Skeletal muscle tissue (tissue), 4 donors: ENCODE measurements around the gene NINJ2. TPM values are rescaled to one million over a fixed set of nuclear protein-coding genes. Genes with fewer than 3 reads are reported as not detected.

Experiments
- H3K27ac ChIP-seq: one replicate; pipeline ENCODE4 v1.7.0; 2013; ENCODE audit warnings: mild to moderate bottlenecking, low read depth, low read length, inconsistent platforms
- H3K27me3 ChIP-seq, 3 donors: one replicate each; pipeline ENCODE4 v1.7.0; 2013; ENCODE audit warnings: low read length in 3 of 3; ENCODE audit not compliant: control insufficient read depth in 3 of 3, insufficient read depth in 3 of 3
- H3K36me3 ChIP-seq, 3 donors: one replicate each; pipeline ENCODE4 v1.7.0; 2013; ENCODE audit warnings: low read length in 3 of 3; ENCODE audit not compliant: control insufficient read depth in 3 of 3, insufficient read depth in 3 of 3
- H3K4me1 ChIP-seq, 3 donors: one replicate each; pipeline ENCODE4 v1.7.0; 2013; ENCODE audit warnings: low read length in 3 of 3, mild to moderate bottlenecking in 3 of 3; ENCODE audit not compliant: control insufficient read depth in 3 of 3, insufficient read depth in 3 of 3
- H3K4me3 ChIP-seq, 3 donors: one replicate each; pipeline ENCODE4 v1.7.0; 2013; ENCODE audit warnings: low read length in 3 of 3
- H3K9ac ChIP-seq, 3 donors: one replicate each; pipeline ENCODE4 v1.7.0; 2013; ENCODE audit warnings: low read length in 3 of 3, mild to moderate bottlenecking in 3 of 3, moderate library complexity in 2 of 3, low read depth in 1 of 3
- H3K9me3 ChIP-seq, 3 donors: one replicate each; pipeline ENCODE4 v1.7.0; 2013; ENCODE audit warnings: low read length in 3 of 3; ENCODE audit not compliant: control insufficient read depth in 3 of 3
- total RNA-seq: library from RNA; depleted of rRNA; stranded (reverse); fragments of >200 nt; gene quantifications from one replicate; pipeline ENCODE4 v1.2.3, GENCODE V29; 2014
- donor health status: Osteomylitis.

Gene NINJ2
- total RNA-seq, 1 donor from 2014 or later, result 2.6 TPM

GRCh38 chr12:530821-531220, 132.4 kb downstream of the NINJ2 start:
- Histone ChIP-seq H3K27ac (peak overlapping the region; percentile 51), H3K4me1 (peaks cover 0 to 16% (median 10%) of the 10 kb centered on the region in 3 donors), H3K36me3 (peaks cover 0 to 2% (median 0%) of the 10 kb centered on the region in 3 donors), H3K4me3 (no peak overlapping the region), H3K9me3 (peaks cover 0 to 3% (median 2%) of the 10 kb centered on the region in 3 donors), H3K27me3 (peaks cover 0 to 2% (median 0%) of the 10 kb centered on the region in 3 donors), H3K9ac (no peak overlapping the region)

GRCh38 chr12:530308-530707, 132.9 kb downstream of the NINJ2 start:
- Histone ChIP-seq H3K4me1 (peaks cover 0 to 18% (median 10%) of the 10 kb centered on the region in 3 donors), H3K27ac (peak overlapping the region; percentile 51), H3K27me3 (peaks cover 0 to 2% (median 0%) of the 10 kb centered on the region in 3 donors), H3K4me3 (no peak overlapping the region), H3K9me3 (peaks cover 0 to 3% (median 2%) of the 10 kb centered on the region in 3 donors), H3K9ac (peak overlapping the region in 1 of 3 donors; percentile 25), H3K36me3 (peaks cover 0 to 2% (median 0%) of the 10 kb centered on the region in 3 donors)

- peaks cover 0 to 2% (median 0%) of the 10 kb centered on the region in 3 donors for H3K36me3 ChIP-seq
- no peaks in the 10 kb centered on the region for H3K27me3 ChIP-seq
- no peak overlapping the region for H3K27ac ChIP-seq
- H3K4me1 ChIP-seq, result peaks cover 0 to 18% (median 10%) of the 10 kb centered on the region in 3 donors
- no peak overlapping the region for H3K9ac ChIP-seq
- no peak overlapping the region for H3K4me3 ChIP-seq
- peaks cover 0 to 3% (median 2%) of the 10 kb centered on the region in 3 donors for H3K9me3 ChIP-seq
Observed at GRCh38 chr12:527729-528128, 135.5 kb downstream of the NINJ2 start.

- Histone ChIP-seq H3K9me3 (peaks cover 0 to 2% (median under 1%) of the 10 kb centered on the region in 3 donors), H3K27ac (no peak overlapping the region), H3K36me3 (peaks cover 0 to 2% (median 0%) of the 10 kb centered on the region in 3 donors), H3K27me3 (no peaks in the 10 kb centered on the region), H3K4me1 (peaks cover 0 to 20% (median 10%) of the 10 kb centered on the region in 3 donors), H3K4me3 (no peak overlapping the region), H3K9ac (no peak overlapping the region)
Observed at GRCh38 chr12:527241-527640, 136.0 kb downstream of the NINJ2 start.

GRCh38 chr12:526089-526488, 137.2 kb downstream of the NINJ2 start:
- Histone ChIP-seq H3K27me3 (no peaks in the 10 kb centered on the region), H3K9ac (no peak overlapping the region), H3K4me3 (no peak overlapping the region), H3K4me1 (peaks cover 0 to 19% (median 9%) of the 10 kb centered on the region in 3 donors), H3K9me3 (no peaks in the 10 kb centered on the region), H3K36me3 (peaks cover 0 to 2% (median 0%) of the 10 kb centered on the region in 3 donors), H3K27ac (no peak overlapping the region)

GRCh38 chr12:524167-524951, 138.9 kb downstream of the NINJ2 start:
- peaks cover 0 to 8% (median 0%) of the 10 kb centered on the region in 3 donors for H3K27me3 ChIP-seq
- H3K4me3 ChIP-seq, result no peak overlapping the region
- H3K36me3 ChIP-seq, result peaks cover 0 to 2% (median 0%) of the 10 kb centered on the region in 3 donors
- no peak overlapping the region for H3K27ac ChIP-seq
- H3K4me1 ChIP-seq, result peaks cover 0 to 11% (median 0%) of the 10 kb centered on the region in 3 donors
- no peaks in the 10 kb centered on the region for H3K9me3 ChIP-seq
- no peak overlapping the region for H3K9ac ChIP-seq

- Histone ChIP-seq H3K4me3 (no peak overlapping the region), H3K27me3 (peaks cover 0 to 13% (median 0%) of the 10 kb centered on the region in 3 donors), H3K9me3 (no peaks in the 10 kb centered on the region), H3K27ac (no peak overlapping the region), H3K36me3 (peaks cover 0 to 2% (median 0%) of the 10 kb centered on the region in 3 donors), H3K4me1 (peaks cover 0 to 11% (median 0%) of the 10 kb centered on the region in 3 donors), H3K9ac (no peak overlapping the region)
Observed at GRCh38 chr12:522692-523378, 140.4 kb downstream of the NINJ2 start.

GRCh38 chr12:520119-520518, 143.1 kb downstream of the NINJ2 start:
- H3K36me3 ChIP-seq, result no peaks in the 10 kb centered on the region
- no peaks in the 10 kb centered on the region for H3K9me3 ChIP-seq
- H3K27me3 ChIP-seq, result peaks cover 0 to 18% (median 0%) of the 10 kb centered on the region in 3 donors
- H3K9ac ChIP-seq, result no peak overlapping the region
- H3K27ac ChIP-seq, result no peak overlapping the region
- H3K4me3 ChIP-seq, result no peak overlapping the region
- peaks cover 0 to 6% (median 0%) of the 10 kb centered on the region in 3 donors for H3K4me1 ChIP-seq

GRCh38 chr12:517538-517937, 145.7 kb downstream of the NINJ2 start:
- Histone ChIP-seq H3K9me3 (no peaks in the 10 kb centered on the region), H3K27me3 (peaks cover 0 to 18% (median 0%) of the 10 kb centered on the region in 3 donors), H3K4me3 (no peak overlapping the region), H3K27ac (no peak overlapping the region), H3K4me1 (peaks cover 0 to 6% (median 0%) of the 10 kb centered on the region in 3 donors), H3K36me3 (no peaks in the 10 kb centered on the region), H3K9ac (no peak overlapping the region)
